HG03045 (cell line): Measurements from ENCODE around the gene AOPEP.
A peak's percentile ranks its signal among the peaks of the same experiment; 100 is the strongest.

Experiments used
- ATAC-seq: cut with Tn5 transposase; IDR thresholded peaks from one replicate; pipeline ENCODE4 v1.9.1; 2021; ENCODE audit warnings: mild to moderate bottlenecking, moderate library complexity; ENCODE audit not compliant: unreplicated experiment

Gene AOPEP

DNA sequence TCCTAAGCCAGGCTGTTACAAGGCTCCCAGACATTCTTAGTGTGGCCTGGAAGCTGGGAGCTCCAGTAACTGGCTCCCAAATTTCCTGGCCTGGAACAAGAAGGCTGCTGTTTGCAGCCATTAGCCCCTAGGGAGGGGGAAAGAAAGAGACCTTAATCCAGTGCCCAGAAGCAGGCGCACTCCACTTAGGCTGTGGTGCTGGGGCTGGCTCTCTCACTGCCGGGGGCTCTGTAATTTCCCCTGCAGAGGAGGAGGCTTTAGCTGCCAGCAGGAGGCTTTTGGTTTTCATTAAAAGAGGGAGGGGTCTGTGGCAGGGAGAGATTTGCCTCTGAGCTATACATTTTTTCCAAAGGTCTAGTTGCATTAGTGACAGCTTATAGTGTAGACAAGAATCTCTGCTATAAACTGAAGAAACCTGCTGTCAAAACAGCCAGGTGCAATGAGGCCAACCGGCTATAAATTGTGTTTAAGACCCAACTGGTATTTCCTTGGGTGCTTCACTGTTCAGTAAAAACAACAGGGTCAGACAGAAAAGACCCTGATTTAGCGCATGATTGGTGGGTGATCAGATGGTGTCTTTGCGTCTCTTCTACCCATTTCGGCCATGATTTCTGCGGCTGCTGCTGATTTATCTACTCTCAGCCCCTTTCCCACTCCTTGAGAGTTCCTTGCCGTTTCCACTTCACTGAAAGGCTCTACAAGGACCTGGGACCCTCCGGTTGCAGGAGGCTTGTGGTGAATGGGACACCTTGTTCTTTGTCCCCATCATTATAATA is 254.6 kb downstream of the AOPEP start:
- no peak for ATAC-seq

DNA sequence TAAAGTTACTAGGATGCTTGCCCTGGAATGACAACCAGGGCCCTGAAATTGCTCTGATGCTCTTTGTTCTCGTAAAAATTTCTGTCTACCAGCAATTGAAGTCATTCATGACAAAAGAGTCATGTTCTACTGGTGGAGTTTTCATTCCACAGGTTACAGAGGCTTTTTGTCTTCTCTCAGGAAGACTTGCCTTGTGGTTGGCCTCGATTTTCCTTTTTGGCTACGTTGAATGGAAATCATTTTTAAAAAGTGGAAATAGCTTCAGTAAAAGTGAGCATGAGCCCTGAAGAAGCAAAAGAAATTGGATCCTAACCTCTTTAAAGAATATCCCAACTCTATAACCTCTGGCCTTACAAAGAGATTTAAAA is 255.2 kb downstream of the AOPEP start:
- ATAC-seq = no peak

DNA sequence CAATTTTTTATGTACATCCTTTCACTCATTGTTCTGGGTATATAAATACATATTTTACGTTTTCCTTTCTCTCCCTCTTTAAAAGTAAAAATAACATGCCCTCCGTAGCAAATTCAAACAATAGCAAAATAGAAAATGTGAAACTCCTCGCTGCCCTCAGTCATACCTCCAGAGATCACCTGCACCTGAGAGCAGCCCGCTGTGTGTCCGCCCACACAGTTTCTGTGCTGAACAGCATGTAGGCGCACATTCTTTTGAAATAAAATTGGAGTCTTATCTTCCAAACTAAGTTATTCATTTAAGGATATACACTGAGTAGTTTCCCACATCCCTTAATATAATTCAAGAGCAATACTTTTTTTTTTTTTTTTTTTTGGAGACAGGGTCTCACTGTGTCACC is 255.7 kb downstream of the AOPEP start:
- no peak for ATAC-seq

DNA sequence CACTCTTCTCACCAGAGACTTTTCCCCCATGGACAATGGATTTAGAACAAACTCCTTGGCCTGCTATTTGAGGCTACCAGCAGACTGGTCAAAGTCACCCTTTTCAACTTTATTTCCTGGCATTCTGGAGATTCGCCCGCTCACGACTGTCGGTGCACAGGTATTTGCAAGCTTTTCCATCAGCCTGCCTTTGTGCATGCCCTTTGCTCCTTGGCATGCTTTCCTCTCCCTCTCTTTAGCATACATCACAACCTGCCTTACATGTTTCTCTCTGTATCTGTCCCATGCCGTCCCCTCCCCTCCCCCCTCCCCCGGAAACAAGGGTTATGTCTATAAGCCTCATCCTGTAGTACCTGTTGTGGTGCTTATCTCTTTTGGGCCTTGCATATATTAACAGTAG is 257.1 kb downstream of the AOPEP start:
- no peak for ATAC-seq

DNA sequence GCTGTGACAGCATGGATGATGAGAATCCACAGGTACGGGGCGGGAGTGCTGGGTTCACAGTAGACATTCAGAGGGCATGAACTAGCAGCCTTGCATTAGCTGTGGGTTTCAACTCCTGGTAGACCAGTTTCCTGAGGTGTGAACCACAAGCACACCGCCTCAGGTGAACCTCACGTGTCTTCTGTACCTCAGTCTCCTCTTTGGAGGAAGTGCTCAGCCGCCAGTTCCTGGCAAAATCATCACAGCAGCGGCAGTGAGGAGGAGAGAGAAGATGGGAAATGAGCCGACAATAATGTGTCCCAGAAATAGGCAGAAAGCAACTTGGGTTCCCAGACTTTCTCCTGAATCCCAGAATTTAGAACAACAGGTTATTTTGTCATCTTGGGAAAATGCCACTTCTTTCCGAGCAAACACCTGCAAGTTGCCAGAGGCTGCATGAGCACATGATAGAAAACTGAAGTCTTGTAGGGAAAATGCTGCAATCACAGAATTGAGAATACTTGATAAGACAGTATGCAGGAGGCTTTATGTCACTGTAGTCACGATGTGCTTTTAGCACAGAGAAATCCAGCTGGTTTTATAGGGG is 258.5 kb downstream of the AOPEP start:
- ATAC-seq = no peak

DNA sequence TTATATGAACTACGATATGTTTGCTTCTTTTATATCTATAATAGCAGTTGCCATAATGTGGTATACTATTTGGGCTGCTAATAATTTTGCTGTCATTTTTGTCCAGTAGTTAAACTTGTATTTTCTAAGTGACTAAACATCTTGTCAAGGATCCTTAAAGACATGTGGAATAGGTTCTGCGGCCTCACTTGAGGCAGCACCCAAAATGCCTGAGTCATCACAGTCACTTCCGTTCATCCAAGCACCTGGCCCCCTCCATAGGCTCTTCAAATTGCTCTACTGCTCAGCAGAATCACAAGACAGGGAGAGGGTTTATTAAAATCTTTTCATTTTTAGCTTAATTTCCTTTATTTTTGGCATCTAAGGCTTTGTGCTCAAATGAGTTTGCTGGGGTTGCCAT is 259.1 kb downstream of the AOPEP start:
- no peak for ATAC-seq

DNA sequence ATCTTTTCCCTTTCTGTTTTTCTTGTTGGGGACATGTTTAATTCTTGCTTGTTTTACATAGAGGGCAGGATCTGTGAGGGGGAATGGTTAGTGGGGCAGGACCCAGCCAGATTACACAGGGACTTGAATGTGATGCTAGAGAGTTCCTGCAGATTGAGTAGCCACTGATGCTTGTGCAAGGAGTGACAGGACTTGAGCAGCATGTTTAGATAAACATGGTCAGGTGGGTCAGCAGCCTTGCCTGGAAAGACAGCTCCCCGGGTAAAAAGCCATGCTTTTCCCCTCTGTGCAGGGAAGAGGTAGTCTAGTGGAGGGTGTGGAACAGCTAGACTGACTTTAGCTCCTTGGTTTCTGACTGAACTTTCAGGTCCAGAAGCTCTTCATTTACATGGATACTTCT is 261.2 kb downstream of the AOPEP start:
- no peak for ATAC-seq

DNA sequence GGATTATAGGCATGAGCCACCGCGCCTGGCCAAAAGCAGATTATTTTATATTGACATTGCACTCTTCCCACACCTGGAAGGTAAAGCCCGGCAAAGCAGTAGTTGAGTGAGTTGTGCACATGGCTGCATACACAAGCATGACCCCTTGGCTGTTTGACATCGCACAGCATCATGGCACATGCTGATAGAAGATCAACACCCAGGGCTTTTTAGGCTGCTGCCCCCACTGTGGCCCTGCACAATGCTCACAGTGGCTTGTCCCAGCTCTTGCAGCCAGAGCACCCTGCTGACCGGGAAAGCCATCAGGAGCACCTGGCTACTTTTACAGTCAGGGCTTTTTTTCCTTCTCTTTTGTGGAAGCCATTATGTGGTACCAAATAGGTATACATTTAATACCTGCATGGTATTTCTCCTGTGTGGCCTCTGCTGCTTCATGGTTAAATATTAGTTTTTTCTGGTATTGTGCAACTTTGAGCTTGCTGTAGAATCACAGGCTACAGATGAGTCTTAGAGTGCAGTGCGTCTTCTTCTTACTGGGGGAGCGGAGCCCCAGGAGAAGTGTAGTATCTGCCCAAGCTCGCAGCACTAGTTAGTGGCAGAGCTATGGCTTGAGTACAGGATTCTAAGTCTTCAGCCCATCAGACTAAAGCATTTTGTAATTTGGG is 264.5 kb downstream of the AOPEP start:
- ATAC-seq = no peak

DNA sequence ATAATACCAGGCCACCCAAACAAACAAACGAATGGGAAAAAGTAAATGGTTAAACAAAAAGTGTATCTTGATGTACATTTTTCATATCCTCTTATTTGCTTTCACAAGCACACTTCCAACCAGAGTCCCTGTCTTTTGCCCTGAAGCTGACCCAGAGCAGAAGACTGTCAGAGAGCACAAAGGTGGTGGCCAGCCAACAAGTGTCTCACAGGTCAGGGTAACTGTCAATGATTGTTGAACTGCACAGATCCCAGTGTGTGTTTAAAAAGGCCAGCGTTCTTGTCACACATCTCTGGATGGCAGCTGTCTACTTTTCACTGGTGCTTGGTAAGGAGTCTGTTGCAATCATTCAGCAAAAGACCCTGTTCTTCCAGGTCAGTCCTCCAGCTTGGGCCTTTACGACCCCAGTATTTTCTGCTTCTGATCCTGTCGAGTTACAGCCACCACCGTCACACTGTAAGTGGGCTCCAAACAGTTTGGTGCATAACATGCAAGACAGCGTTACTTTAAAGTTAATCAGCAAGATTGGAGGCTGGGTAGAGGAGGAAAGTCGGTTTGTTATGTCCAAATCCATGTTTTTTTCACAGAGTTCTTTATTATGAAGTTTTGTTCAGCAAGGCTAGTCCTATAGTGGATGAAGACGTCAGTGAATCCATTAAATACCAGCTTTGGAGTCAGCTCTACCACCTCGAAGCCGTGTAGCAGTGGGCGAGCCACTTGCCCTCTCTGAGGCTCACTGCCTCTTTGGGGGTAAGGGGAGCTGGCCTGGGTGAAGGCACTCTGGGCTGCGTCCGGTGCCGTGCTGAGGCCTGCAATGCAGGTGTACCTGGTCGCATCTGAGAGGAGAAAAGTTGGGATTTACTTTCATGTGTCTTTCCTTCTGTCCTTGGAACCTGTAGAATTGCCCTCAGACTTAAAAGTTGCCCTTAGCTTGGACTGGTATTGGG is 265.7 kb downstream of the AOPEP start:
- ATAC-seq = no peak

DNA sequence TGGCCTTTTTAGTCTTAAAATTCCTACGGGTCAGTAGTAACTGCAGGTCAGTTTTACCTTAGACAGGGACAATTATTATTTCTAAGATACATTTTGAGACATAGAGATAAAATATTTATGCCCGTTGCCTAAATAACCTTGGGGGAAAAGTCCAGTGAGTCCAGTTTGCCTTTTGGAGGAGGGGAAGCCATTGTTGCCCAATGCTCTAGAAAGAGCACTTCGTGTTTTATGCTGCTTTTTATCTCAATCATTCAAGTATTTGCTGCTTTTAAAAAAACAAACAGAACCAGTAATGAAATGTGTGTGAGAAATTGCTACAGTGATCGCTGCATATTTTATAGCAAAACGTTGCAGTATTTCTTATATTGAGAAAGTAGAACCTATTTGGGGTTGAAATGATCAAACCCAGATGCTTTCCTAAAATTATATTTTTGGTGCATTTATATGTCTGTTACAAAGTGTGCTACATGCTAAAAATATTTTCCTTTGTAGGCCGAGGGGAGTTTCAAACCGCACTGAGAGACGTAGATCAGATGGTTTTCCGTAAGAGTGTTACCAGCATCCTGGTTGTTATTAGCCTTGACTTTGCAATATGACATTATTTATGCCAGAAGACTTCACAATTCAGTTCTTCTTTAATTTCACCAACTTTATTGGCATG is 266.8 kb downstream of the AOPEP start:
- ATAC-seq = no peak

DNA sequence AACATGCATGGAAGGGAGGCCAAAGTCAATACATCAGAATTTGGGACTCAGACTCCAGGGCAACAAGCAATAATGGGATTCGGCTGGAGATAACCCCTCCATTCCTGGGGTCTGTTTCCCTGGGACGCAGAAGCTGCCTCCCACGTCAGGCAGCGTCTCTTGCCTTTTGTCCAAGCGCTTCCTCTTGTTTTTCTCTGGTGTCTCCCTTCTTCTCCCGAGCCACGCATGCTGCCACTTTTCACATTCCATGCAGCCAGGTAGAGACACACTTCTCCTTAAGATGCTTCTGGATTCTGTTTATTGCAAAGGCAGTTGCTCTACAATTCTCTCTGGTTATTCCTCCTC is 267.3 kb downstream of the AOPEP start:
- no peak for ATAC-seq

DNA sequence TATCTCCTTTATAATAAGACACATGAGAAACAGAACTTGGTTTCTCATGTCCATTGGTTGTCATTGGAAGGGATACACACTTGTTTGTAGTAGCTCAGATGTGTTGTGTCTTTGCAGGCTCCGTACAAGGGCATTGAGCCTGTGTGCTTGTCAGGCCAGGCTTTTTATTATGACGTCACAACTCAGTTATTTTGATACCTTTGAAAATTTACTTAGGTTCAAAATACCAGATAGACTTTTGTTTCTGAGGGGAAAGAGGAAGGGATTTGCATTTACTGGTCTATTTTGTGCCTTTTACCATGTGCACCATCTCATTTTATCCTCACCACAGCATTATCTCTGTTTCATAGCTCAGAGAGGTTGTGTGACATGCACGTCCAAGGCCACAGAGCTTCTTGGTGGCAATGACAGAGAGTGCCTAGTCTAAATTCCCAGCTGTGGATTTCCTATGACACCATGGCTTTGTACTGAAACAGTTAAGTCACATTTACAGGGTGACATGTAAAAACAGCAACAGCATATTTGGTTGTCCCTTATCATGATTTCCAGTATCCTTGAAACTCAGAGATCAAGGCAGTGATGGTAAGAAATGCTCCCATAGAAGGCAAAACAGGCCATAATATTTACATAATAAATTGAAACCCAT is 268.7 kb downstream of the AOPEP start:
- ATAC-seq = no peak

DNA sequence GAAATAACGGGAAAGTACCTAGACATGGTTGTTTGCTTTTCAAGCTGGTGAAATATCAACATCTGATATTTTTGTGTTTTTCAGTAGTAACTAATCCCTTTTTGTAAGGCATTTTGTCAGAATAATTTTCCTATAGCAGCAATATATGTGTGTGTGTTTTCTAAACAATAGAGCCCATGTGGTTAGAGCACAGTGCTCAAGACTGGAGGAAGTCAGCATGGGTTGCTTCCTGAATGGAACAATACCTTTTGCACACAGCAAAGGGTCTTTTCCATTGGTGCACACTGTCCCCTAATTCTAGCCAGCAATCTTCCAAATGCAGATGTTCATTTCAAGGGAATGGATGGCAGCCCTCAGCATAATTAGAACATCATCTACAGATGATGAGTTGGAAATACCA is 270.1 kb downstream of the AOPEP start:
- ATAC-seq = no peak

DNA sequence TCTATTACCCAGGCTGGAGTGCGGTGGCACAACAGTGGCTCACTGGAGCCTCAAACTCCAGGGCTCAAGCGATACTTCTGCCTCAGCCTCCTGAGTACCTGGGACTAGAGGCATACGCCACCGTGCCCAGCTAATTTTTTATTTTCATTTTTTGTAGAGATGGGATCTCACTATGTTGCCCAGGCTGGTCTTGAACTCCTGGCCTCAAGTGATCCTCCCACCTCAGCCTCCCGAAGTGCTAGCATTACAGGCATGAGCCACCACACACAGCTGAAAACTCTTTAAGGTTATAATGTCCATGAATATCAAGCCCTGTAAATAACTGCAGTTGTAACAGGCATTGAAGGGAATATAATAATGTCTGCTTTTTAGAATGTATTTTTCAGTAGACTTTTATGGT is 271.2 kb downstream of the AOPEP start:
- ATAC-seq = no peak

DNA sequence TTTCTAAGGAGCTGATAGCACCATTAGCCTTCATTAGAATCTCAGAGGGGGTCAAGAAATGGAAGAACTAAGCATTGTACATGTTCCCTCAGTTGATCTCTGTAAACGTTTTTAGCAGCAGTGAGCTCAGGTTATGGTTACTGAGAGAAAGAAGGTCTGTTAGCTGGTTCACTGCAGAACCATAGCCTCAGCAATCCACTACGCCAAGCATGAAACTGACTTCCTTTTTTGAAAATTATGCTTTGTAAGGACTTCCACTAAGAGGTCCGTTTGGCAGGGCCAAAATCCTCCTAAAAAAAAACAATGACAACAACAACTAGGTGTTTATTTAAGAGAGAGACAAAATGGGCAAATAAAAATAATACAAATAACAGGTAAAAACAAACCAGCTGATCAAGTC is 273.3 kb downstream of the AOPEP start:
- no peak for ATAC-seq

DNA sequence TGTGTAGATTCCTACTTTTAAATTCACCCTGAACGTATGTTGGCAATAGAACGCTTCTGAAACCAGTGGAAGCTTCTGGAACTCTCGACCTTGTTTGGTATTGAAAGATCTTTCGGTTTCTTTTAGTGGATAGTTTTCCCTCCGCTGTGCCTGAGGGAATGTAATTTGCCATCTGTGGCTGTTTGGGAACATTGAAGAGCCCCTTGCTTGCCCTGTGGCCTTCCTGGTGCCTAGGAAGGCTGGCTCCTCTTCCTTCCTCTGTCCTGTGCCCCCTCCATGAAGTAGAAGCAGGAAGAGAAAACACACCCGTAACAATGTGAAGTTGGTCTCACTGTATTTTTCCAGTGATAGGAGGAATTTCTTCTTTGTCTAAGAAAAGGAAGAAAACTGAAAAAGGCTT is 274.3 kb downstream of the AOPEP start:
- ATAC-seq = no peak

DNA sequence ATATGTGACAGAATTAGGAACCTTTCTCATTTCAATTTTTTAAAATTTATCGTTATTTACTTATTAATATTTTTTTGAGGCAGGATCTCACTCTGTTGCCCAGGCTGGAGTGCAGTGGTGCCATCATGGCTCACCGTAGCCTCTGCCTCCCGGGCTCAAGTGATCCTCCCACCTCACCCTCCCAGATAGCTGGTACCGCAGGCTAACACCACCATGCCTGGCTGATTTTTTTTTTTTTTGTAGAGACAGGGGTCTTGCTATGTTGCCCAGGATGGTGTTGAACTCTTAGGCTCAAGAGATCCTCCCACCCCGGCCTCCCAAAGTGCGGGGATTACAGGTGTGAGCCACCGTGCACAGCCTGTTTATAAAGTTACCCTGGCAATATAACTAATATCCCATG is 275.2 kb downstream of the AOPEP start:
- no peak for ATAC-seq

DNA sequence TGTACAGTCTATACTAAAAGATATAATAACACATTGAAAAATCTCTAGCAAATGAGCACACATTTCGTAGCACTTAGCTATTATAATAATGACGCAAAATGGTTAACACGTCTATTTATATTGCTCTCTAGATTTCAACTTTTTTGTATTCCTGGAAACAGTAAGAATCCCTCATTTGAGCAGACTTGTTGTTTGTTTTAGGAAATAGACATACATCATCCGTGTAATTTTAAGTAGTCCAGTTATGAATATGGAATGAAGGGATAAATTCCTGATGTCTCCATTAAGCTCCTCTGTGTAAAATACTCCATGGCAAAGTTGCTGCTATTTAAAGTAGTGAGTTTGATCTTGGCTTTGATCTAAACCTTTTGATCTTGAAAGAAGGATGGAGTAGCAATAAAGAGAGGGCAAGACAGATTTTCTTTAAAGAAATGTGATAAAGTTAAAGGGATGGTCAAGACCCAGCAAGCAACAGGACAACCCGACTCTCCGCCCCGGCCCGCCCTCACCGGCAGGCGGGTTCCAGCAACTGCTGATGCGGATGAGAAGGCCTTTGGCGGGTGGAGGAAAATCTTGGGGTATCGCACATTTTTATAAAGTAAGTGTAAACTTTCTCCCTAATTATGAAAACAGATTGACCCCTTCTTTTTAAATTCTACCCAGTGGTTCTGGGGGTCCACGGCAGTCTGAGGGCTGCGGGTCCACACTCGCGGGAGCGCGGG is 277.4 kb downstream of the AOPEP start:
- no peak for ATAC-seq

DNA sequence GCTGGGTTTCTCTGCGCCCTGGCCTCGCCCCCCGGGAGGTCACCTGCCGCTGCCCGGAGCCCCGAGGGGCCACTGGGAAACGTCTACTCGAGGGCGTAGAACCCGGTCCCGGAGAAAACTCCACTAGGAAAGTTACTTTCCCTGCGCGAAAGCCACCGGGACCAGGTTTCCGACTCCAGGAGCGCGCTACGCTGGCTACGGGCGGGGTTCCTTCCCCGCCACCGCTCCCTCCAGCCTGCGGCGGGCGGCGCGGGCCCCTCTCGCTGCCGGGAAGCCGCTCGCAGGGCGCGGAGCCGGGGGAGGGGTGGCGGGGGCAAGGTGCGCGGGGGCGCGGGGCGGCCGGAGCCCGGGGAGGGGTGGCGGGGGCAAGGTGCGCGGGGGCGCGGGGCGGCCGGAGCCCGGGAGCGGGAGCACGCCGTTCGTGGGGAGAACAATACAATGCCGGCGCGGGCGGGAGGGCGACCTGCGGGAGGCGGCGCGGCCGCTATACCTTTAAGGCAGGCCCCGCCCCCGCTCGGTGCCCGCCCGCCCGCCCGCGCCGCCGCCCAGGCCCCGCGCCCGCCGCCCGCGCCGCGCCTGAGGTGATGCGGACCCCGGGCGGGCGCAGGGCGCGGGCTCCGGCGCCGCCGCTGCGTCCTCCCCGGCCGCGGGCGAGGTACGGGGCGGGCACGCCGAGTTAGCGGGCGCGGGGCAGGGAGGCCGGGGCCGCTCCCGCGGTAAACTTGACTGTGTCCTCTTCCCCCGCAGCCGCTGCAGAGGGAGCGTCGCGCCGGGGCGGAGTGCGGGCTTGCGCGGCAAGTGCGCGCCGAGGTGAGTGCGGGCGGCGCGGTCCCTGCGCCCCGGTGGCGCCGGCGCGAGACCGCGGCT is 278.1 kb downstream of the AOPEP start:
- ATAC-seq = peak; percentile 66
